Vagina (tissue), 2 donors: Measurements from ENCODE around the gene SULT2B1. TPM values are rescaled to one million over a fixed set of nuclear protein-coding genes. Genes with fewer than 3 reads are reported as not detected.

ENCODE experiments used
- DNase-seq, 2 donors: peaks; one replicate each; pipeline ENCODE4 v3.0.0-alpha.2; 2017; ENCODE audit errors: extremely low spot score in 2 of 2
- H3K27ac ChIP-seq: fragments of 200-600 bp; sonication (generic); one replicate; pipeline ENCODE4 v1.5.1; 2019
- H3K27me3 ChIP-seq: fragments of 200-600 bp; sonication (generic); one replicate; pipeline ENCODE4 v1.5.1; 2019
- H3K36me3 ChIP-seq, 2 donors: fragments of 200-600 bp; sonication (generic); one replicate each; pipeline ENCODE4 v1.5.1; 2017 to 2019
- H3K4me1 ChIP-seq: fragments of 200-600 bp; sonication (generic); one replicate; pipeline ENCODE4 v1.5.1; 2019
- H3K4me3 ChIP-seq, 2 donors: fragments of 200-600 bp; sonication (generic); 1 replicate in 1 of 2; 2 replicates in 1 of 2; pipeline ENCODE4 v1.5.1; 2016 to 2019
- H3K9me3 ChIP-seq: fragments of 200-600 bp; sonication (generic); one replicate; pipeline ENCODE4 v1.5.1; 2019
- POLR2A ChIP-seq, 2 donors: fragments of 450-650 bp; IDR thresholded peaks; one replicate each; pipeline ENCODE4 v1.6.1; 2017; ENCODE audit warnings: antibody characterized with exemption in 2 of 2, mild to moderate bottlenecking in 2 of 2, moderate library complexity in 2 of 2
- POLR2AphosphoS5 ChIP-seq, 2 donors: sonication (generic); formaldehyde crosslinking; IDR thresholded peaks; one replicate each; pipeline ENCODE4 v1.9.0; 2017; ENCODE audit warnings: antibody characterized with exemption in 2 of 2, mild to moderate bottlenecking in 2 of 2, low read depth in 1 of 2; ENCODE audit not compliant: insufficient read depth in 1 of 2
- intact Hi-C: fragments of 100-400 bp; cut with DNase I; formaldehyde crosslinking; loops from one replicate; pipeline ENCODE4 v1.15.1; 2023
- total RNA-seq: library from RNA; depleted of rRNA; stranded (reverse); fragments of >200 nt; gene quantifications from one replicate; pipeline ENCODE4 v1.2.3, GENCODE V29; 2016
- TF ChIP-seq, protein P1 (sequence below), 3 experiments: fragments of 450-650 bp in 2 of 3; fragments of 200-600 bp in 1 of 3; sonication (generic) in 1 of 3; IDR thresholded peaks; one replicate each; pipeline ENCODE4 v1.5.1; 2017 to 2019; ENCODE audit warnings: antibody characterized with exemption in 3 of 3, mild to moderate bottlenecking in 2 of 3, moderate library complexity in 2 of 3

SULT2B1 gene
- total RNA-seq, 1 donor from 2014 or later, result 43.0 TPM

GRCh38 chr19:48539503-48540096, 12.4 kb upstream of the SULT2B1 start:
- H3K4me1 ChIP-seq, result no peaks in the 10 kb centered on the region
- no peaks in the 10 kb centered on the region for H3K9me3 ChIP-seq
- H3K27ac ChIP-seq, result no peak overlapping the region
- intact Hi-C loops, result no loop called here
- H3K4me3 ChIP-seq, result no peak overlapping the region
- DNase-seq, result no peak
- no peaks in the 10 kb centered on the region for H3K36me3 ChIP-seq
- H3K27me3 ChIP-seq, result no peaks in the 10 kb centered on the region
- TF ChIP-seq, protein P1, sequence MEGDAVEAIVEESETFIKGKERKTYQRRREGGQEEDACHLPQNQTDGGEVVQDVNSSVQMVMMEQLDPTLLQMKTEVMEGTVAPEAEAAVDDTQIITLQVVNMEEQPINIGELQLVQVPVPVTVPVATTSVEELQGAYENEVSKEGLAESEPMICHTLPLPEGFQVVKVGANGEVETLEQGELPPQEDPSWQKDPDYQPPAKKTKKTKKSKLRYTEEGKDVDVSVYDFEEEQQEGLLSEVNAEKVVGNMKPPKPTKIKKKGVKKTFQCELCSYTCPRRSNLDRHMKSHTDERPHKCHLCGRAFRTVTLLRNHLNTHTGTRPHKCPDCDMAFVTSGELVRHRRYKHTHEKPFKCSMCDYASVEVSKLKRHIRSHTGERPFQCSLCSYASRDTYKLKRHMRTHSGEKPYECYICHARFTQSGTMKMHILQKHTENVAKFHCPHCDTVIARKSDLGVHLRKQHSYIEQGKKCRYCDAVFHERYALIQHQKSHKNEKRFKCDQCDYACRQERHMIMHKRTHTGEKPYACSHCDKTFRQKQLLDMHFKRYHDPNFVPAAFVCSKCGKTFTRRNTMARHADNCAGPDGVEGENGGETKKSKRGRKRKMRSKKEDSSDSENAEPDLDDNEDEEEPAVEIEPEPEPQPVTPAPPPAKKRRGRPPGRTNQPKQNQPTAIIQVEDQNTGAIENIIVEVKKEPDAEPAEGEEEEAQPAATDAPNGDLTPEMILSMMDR (IDR thresholded peaks at IDR 0.05), result no peak
- TF ChIP-seq POLR2AphosphoS5 (IDR thresholded peaks at IDR 0.05; ENCODE audit: insufficient read depth in 1 of 2, low read depth in 1 of 2) (no peak), POLR2A (IDR thresholded peaks at IDR 0.05) (no peak)

- no peak for TF ChIP-seq POLR2AphosphoS5 (IDR thresholded peaks at IDR 0.05; ENCODE audit: insufficient read depth in 1 of 2, low read depth in 1 of 2)
- TF ChIP-seq, protein P1 (IDR thresholded peaks at IDR 0.05), result no peak
- no peak for TF ChIP-seq POLR2A (IDR thresholded peaks at IDR 0.05)
- DNase-seq, result no peak
- no peak overlapping the region for H3K4me3 ChIP-seq
- H3K9me3 ChIP-seq, result no peaks in the 10 kb centered on the region
- no peaks in the 10 kb centered on the region for H3K36me3 ChIP-seq
- no peaks in the 10 kb centered on the region for H3K4me1 ChIP-seq
- no peak overlapping the region for H3K27ac ChIP-seq
- no peaks in the 10 kb centered on the region for H3K27me3 ChIP-seq
- intact Hi-C loops, result no loop called here
Observed at GRCh38 chr19:48540110-48540509, 11.9 kb upstream of the SULT2B1 start.

- Histone ChIP-seq H3K27me3 (no peaks in the 10 kb centered on the region), H3K27ac (no peak overlapping the region), H3K36me3 (no peaks in the 10 kb centered on the region), H3K4me1 (no peaks in the 10 kb centered on the region), H3K4me3 (no peak overlapping the region), H3K9me3 (no peaks in the 10 kb centered on the region)
- intact Hi-C loops, result no loop called here
- DNase-seq, result no peak
- TF ChIP-seq POLR2AphosphoS5 (IDR thresholded peaks at IDR 0.05; ENCODE audit: insufficient read depth in 1 of 2, low read depth in 1 of 2) (no peak), POLR2A (IDR thresholded peaks at IDR 0.05) (no peak)
- TF ChIP-seq, protein P1 (IDR thresholded peaks at IDR 0.05), result no peak
Observed at GRCh38 chr19:48541813-48542212, 10.2 kb upstream of the SULT2B1 start.

DNA sequence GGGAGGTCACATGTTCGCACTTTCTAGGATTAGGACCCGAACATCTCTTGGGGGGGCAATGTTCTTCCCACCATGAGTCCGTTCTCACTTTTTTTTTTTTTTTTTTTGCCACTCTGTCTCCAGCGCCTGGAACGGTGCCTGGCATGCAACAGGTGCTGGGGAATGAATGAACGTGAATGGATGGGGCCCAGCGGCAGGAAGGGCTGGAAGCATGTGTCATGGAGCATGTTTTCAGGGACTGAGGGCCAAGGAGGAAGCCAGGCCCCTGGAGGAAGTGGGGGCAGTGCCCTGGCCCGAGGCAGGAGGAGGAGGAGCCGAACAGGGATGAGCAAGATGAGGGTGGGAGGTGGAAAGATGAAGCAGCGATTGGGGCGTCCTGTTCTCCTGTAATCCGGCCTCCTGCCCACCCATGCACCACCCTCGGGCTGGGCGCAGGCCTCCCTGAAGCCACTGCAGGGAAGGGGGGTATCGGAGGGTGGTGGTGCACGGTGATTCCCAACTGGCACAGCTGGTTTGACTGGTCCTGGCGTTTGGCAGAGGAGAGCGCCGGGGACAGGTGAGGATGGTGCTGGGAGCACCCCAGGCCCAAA, 8.8 kb upstream of the SULT2B1 start:
- no peaks in the 10 kb centered on the region for H3K27me3 ChIP-seq
- no peak overlapping the region for H3K27ac ChIP-seq
- intact Hi-C loops, result no loop called here
- TF ChIP-seq POLR2AphosphoS5 (IDR thresholded peaks at IDR 0.05; ENCODE audit: insufficient read depth in 1 of 2, low read depth in 1 of 2) (peak; percentile 26 to 62), POLR2A (IDR thresholded peaks at IDR 0.05) (no peak)
- H3K36me3 ChIP-seq, result no peaks in the 10 kb centered on the region
- no peaks in the 10 kb centered on the region for H3K4me1 ChIP-seq
- no peak for DNase-seq
- H3K9me3 ChIP-seq, result no peaks in the 10 kb centered on the region
- H3K4me3 ChIP-seq, result no peak overlapping the region

DNA sequence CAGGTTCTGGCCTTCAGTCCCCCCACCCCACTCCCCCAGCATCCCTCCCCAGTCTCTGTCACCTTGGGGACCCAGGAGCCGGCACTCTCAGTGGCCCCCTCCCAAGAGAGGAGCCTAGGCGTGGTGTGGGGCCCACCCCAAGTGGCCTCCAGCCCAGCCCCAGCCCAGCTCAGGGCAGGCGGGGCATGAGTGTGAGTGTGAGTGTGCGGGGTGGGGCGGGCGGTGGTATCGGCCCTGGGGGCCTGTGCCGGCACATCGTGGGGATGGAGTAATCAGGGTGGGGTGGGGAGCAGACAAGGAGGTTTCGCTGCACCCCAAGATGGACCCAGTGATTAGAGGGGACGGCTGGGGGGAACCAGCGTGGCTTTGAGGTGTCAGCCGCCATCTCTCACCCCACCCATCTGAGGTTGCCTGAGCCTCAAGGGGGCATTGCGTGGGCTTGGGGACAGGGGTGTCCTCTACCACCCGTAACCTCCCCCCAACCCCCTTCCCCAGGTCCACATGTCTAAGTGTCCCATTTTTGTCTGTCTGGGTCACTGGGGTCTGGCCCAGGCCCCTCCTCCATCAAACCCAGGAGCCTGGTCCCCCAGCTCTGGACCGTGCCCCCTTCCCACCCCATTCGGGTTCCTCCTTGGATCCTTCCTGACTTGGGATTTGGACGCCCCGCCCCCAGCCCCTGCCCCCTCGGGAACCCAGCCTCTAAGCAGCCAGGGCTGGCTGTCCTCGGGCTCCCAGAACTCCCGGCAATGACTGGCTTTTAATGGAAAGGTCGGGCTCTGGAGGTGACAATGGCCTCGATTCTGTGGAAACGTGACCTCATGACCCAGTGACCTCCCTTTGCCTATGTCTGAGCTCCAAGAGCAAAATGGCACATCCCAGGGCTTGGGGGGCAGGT, 6.9 kb upstream of the SULT2B1 start:
- TF ChIP-seq, protein P1 (IDR thresholded peaks at IDR 0.05), result no peak
- no peak overlapping the region for H3K27ac ChIP-seq

More for the DNA sequence above, 6.9 kb upstream of the SULT2B1 start:
- Histone ChIP-seq H3K36me3 (no peaks in the 10 kb centered on the region), H3K4me1 (no peaks in the 10 kb centered on the region), H3K27me3 (no peaks in the 10 kb centered on the region), H3K4me3 (no peak overlapping the region), H3K9me3 (no peaks in the 10 kb centered on the region)
- intact Hi-C loops, result no loop called here
- DNase-seq, result no peak
